ENCODE results near the gene C15orf62.

C15orf62 gene, protein sequence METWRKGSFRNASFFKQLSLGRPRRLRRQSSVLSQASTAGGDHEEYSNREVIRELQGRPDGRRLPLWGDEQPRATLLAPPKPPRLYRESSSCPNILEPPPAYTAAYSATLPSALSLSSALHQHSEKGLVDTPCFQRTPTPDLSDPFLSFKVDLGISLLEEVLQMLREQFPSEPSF

DNA sequence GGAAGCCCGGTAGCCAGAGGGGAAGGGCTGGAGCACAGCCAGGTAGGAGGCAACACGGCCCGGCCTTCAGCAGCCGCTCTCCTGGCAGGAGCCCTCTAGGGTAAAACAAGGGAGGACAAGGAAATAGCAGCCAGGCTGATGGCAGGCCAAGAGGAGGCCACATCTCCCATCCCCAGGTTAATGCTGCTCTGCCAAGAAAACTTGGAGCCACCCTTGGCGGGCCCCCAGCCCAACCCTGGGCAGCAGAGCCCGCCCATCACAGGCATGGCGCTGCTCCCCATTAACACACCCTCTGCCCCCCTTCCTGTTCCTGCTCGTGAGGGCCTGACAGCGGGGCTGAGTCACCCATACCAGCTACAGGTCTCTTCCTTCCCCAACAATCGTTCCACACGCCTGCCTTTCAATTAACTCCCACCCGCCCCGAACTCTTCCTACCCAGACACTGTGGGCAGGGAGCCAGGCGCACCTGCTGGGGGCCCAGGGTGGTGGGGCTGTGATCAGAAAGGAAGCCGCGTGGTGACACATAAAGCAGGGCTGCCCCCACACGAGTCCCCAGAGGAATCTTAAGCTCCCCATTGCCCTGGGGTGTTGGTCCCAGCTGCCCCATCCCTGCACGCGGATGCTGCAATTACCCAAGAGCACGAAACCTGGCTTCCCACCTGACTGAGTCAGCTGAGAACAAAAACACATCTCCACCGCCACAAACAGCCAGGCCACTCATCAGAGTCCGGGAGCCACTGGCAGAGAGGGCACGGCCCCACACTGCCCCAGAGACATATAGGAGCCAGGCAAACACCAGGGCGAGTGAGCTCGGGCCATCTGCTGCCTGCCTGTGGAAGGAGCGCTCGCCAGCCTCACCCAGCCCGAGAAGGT is at the start of gene C15orf62:
C15orf62 (plus strand) TSS at position 707 of the 873 bp plus-strand sequence. CDS start 516 bp downstream, outside the sequence.
- DNase-seq = peak; percentile 37

DNA sequence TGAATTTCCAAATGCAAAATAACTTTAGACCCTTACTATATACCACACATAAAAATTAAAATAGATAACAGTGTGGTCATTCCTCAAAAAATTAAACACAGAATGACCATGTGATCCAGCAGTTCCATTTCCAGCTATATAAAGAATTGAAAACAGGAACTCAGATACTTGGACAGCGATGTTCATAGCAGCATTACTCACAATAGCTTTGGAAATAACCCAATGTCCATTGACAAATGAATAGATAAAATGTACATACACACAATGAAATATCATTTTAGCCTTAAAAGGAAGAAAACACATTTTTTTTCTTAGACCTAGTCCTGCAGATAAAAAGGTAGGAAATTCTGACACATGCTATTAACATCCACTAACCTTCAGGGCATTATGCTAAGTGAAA is 48.1 kb upstream of the C15orf62 start:
- no peak for DNase-seq

DNA sequence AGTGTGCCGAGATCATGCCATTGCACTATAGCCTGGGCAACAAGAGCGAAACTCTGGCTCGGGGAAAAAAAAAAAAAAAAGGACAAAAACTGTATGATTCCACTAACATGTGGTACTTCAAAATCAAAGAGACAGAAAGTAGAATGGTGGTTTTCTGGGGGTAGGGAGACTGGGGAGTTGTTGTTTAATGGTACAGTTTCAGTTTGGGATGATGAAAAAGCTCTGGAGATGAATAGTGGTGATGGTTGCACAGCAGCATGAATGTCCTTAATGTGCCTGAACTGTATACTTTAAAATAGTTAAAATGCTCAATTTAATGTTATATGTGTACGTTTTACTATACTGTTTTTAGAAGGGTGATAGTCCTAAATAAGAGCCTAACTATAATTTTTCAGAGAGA is 47.4 kb upstream of the C15orf62 start:
- no peak for DNase-seq

DNA sequence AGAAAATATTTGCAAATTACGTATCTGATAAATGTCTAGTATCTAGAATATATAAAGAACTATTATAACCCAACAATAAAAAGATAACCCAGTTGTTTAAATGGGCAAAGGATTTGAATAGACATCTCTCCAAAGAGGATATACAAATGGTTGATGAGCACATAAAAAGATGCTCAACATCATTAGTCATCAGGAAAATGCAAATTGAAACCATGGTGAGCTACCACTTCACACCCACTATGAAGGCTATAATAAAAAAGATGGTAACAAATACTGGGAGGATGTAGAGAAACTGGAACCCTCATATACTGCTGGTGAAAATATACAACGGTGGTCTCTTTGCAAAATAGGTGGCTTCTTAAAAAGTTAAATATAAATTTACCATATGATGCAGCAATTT is 46.8 kb upstream of the C15orf62 start:
- DNase-seq = no peak

DNA sequence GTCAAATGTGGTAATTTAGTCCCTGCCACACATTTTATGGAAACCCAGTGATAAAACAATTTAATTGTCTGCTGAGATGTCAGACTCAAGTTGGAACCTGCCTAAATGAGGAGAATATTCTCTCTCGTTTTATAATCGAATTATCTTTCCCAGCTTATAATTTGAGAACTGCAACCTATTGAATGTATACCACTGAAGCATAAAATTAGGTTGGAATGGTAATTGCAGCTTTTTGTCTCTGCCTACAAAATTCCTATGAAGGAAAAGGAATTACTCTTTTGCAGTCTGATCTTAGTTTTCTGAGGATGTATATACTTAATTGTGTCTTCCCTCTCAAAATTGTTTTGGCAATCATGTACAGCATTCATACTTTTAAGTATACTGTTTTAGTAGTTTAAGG is 45.9 kb upstream of the C15orf62 start:
- DNase-seq = no peak

DNA sequence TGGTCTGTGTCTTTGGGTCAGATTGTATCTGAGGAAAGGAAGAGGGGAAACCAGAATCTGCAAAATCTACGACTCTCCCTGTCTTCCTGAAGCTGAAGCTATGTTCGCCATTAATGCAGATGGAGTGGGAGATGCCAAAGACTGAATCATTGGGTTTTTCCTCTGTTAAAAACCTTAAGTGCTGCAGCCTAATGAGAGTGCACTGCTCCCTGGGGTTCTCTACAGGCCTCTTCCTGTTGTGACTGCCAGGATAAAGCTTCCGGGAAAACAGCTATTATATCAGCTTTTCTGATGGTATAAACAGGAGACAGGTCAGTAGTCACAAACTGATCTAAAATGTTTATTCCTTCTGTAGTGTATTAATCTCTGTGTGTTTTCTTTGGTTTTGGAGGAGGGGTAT is 38.7 kb upstream of the C15orf62 start:
- no peak for DNase-seq

DNA sequence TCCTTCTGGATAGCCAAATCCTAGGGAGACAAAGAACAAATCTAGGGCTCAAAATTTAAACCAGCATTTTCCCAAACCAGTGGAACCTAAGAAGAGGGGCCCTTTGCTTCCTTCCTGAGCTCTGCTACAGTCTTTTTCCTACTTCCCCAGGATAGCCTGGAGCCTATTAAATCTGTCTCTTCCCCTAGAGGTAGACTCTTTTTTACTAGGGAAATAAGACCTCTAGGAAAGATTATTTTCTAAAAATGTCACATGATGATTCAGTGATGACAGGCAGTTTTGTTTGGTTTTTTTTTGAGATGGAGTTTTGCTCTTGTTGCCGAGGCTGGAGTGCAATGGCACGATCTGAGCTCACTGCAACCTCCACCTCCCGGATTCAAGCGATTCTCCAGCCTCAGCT is 33.2 kb upstream of the C15orf62 start:
- no peak for DNase-seq

DNA sequence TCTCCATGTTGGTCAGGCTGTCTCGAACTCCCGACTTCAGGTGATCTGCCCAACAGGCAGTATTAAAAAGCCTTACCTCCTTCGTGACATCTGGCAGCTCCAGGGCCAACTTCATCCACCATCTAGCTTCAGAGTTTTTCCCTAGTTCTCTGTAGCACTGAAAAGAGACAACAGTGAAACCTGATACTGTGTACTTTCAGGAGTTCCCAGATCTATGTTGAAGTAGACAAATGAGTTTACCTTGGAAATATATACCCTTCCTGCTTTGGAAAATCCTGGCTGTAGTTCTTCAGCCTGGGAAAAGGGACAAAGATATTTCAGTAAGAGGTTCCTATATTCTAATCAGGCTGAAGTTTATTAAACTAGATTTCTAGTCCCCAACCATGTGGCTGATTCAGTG is 32.7 kb upstream of the C15orf62 start:
- no peak for DNase-seq

DNA sequence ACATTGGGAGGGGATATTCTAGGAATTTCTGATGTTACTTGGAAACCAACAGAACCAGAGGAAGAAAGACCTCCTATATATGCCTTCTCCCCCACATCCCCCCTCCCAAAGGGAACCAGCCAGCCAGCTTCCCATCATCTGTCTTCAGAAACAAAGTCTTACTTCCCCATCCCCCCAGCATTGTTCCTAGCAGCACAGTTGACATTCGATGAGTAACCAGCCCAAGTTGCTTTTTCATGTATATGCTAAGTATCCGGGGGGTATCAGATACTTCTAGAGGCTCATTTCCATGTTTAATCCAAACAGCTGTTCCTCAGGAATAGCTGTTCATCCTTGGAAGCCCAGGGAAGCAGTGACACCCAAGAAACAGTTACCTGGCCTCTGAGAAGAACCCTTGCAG is 30.7 kb upstream of the C15orf62 start:
- DNase-seq = no peak

DNA sequence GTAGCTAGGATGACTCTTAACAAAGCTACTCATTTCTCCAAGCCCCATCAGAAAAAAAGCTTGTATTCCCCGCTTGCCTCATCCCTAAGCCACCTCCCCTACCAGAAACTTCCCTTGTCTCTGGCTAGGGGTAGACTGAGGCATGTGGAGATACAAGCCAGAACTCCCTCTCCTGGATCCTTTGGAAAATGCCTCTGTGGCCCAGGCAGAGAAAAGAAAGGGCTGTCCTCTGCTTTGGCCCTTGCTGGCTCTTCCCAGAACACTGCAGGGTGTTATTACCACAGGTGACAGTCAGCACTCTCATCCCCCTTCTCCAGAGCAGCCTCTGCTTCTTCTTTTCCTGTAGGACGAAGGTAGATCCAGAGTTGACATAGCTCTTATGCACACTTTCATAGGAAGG is 29.9 kb upstream of the C15orf62 start:
- no peak for DNase-seq

DNA sequence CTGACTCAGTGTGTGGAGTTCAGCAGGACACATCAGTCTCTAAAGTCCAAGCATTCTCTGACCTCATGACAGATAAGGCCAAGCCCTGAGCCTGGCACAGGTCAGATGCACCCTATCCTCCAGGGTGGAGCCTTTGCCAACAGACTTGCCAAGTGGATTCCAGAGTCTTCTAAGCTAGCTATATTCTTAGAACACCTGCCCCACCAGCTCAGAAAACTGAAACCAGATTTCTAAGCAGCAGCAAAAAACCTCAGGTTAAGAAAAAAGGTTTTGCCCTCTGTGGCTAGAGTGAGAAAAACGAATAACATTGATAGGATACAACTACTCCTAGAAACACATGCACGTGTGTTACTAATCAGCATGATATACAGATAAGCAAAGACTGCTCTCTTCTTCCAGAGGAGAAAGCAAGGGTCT is 26.3 kb upstream of the C15orf62 start:
- no peak for DNase-seq

DNA sequence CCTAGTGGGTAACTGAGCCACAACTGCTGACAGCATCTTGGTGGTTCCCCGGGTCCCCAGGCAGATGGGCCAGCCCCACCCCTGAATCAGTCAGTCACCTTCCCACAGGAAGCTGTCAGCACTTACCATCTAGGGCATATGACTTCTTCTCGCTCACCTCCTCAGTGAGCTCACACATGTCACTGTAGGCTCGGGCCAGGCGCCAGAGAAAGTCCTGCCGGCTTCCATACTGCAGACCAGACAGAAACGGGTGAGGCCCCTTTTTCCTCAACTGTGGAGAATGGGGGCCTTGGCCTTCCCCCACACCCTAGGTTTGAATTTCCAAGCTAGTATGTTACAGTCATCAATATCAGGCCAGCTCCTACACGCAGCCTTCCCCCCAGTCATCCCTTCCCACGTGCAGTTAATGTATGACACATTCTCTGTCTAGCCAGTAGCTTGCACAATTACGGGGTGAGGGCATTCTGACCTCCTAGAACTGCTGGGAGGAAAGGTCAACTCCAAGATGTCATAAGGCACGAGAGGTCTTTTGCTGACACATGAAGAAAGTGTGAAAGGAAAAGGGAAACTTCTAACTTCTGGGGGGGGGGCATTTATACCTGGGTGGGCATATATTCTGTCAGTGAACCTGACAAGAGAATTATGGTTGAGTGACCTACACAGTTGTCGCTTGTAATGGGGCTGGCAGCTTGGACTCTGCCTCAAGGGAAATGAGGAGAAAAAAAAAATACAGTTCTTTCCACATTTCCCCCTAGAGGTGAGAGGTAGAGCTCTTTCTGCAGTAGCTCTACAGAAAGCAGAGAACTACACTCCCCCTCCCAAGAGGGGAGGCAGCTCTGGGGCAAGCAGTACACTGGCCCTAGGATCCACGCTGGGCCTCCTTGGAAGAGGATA is 25.6 kb upstream of the C15orf62 start:
- DNase-seq = no peak

DNA sequence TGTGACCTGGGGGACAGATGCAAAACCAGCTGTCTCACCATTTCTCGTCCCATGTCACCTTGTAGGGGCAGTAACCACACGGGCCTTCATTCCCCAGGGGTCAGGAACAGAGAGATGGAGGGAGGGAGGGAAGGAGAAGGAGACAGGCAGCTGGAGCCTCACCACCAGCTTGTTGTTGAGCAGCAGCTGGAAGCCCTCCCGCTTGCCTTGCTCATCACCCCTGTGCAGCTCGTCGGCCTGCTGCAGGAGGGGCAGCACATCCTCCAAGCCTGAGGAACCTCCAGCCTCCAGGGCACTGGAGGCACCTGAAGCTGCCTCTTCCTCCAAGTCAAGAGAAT is 25.0 kb upstream of the C15orf62 start:
- no peak for DNase-seq

DNA sequence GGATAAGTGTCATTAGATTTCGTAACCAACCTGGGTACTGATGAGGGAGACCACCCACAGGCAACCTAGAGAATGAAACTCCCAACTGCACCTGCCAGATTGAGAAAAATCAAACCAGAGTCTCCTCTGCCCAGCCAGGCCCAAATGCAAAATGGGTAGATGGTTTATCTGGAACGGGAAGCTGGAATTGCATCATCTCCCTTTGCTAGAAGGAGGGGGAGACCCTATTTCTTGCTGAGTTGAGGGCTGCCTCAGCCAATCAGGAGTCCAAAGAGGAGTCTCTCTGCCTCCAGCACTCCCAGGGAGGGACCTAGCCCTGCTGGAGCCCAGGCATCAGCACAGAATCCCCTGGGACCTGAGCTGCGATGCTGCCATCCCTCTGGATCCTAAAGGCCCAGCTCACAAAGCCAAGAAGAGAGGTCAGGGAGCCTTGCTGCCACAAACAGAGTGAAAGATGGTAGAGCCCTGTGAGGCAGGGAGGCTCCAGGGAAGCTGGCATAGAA is 22.8 kb upstream of the C15orf62 start:
- no peak for DNase-seq

DNA sequence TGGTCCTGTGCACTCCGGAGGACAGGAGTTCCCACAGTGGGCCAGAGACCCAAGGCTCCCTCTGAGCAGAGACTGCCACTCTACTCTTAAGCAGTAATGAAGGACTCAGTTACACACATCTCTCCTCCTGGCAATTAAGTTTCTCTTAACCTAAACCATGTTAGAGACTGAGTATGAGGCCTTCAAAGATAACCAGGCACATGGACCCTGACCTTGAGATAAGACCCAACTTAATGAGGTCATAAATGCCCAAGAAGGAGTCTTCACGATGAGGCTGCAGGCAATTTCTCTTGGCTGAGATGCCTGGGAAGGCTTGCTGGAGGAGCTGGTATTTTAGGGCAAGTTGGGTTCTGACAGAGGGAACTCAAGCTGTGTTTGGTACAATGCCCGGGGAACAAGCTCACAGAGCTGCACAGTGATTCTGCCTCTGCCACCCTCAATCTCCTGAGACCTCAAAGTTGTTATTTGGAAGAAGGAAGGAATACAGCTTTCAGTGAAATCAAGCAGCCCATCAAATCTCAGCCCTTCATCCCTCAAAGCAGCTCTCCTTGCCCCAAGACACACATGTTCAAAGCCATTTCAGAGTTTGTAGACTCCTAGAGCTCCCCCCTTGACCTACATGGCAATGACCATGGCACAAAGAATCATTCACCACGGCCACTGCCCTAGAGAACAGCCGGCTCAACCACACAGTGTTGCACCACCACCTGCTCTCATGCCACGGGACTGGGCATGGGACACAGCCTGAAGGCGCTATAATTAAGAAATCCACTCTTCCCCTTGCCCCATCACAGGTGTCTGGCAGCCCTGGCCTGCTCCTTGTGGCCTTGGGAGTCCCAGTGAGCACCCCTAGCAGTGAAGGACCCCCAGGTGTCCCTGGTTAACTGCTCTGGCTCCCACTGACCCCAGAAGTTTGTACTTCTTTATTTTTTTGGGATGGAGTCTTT is 21.8 kb upstream of the C15orf62 start:
- no peak for DNase-seq

DNA sequence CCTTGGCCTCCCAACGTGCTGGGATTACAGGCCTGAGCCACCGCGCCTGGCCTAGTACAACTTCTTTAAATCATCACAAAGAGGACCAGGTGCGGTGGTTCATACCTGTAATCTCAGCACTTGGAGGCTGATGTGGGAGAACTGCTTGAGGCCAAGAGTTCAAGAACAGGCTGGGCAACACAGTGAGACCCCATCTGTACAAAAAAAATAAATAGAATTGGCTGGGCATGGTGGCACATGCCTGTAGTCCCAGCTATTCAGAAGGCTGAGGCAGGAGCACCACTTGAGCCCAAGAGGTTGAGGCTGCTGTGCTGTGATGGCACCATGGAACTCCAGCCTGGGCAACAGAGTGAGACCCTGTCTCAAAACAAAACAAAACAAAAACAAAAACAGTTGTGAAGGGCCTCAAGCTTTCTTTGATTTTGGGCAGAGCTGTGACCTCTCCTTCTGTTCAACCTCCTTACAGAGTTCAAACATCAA is 20.6 kb upstream of the C15orf62 start:
- no peak for DNase-seq

DNA sequence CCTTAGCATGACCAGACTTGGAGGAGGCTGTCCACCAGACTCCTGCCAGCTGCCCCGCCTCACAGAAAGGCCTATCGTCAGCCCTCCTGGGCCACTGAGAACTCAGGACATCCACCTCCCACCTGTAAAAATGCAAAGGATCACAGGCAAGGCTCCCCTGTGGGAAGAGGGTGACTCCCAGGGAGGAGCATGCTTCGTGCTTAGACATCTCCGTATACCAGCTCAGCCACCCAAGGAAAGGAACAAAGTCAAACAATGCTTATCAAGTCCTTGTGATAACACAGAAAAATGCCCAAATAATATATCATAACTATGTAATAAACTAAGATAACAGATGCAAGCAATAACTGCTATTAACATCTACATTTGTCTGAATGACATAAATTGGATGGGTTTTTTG is 18.9 kb upstream of the C15orf62 start:
- DNase-seq = no peak

DNA sequence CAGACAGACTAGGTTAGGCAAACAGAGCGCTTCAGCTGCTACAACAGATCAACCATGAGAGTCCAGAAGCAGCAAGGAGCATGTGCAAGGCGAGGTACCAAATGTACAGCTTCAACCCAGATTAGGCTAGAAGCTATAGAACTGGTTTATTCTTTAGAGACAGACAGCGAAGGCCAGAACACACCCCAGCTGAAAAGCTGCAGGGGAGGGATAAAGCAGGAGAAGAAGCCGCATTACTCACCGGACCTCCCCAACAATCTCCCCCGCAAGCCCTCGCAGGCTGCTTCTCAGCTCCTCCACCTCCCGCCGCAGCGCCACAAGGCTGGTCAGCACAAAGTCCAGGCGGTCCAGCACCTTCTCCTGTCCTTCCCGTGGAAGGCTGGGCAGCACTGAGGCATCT is 18.0 kb upstream of the C15orf62 start:
- DNase-seq = no peak

DNA sequence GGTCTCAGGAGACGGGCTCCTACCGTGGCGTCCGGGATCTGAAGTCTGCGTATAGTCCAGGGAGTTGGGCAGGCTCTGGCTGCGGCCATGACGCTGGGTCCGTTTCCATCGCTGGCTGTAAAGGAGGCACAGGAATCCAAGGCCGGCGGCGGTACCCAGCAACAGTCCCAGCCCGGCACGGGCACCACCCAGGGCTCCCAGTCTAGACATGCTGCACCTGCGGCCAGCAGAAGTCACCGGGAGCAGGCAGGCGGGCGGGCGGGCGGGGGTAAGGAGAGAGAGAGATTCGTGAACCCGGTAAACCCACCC is 15.3 kb upstream of the C15orf62 start:
- no peak for DNase-seq

DNA sequence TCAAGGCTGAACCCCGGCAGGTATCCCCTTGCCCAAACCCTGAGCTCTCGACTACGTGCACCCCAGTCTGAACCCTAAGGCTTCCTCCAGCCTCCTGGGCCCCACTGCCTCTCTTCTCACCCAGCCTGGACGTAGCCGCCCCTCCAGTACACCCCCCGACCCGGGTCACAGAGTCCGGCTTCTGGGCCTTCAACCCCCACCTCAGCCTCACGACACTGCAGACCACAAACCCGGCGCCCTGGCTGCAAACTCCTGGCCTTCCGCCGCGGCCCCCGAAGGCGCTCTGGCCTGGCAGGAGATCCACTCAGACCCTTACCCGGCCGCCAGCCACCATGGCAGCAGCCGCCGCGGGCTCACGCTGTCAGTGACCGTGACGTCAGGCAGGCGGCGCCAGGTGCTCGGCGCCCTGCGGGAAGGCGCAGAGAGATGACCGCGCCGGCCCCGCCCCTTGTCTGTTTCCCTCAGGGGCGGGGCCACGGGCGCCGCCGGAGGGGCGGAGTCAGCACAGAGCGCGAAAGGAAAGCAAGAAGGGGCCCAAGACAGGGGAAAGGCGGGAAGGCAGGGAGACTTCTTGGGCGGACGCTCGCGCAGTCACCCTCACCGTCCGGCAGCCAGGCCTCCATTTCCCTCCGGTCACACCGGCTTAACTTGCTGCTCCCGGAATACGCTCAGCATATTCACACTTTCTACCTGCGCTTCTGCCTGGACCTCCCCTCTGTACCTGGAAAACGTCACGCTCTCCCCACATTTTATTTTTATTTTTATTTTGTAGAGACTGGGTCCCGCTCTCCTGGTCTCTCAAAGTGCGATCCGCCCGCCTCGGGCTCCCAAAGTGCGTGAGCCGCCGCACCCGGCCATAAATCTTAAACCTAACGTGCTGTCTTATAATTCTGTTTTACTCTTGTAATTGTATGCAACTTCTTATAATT is 14.6 kb upstream of the C15orf62 start, which contains the start of gene RMDN3:
RMDN3 (minus strand) TSS at position 372 of the 929 bp plus-strand sequence. CDS start 471 bp downstream, outside the sequence.
- DNase-seq = peak; percentile 77

DNA sequence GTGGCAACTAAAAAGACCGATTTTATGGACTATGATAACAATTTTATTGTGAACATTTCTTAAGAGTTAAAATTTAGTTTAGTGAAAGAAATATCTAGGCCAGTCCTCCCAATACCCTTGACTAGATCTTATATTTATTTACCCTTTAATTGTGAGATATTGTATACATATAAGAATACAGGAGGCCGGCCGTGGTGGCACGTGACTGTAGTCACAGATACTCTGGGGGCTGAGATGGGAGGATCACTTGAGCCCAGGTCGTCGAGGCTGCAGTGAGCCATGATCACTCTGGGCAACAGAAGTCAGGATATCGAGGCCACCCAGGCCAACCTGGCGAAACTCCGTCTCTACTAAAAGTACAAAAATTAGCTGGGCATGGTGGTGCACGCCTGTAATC is 14.0 kb upstream of the C15orf62 start:
- DNase-seq = no peak

Measured in NCI-H1105 (cell line).